Keratinocyte (primary cell): ENCODE measurements around the gene VIPR2. TPM values are rescaled to one million over a fixed set of nuclear protein-coding genes. Genes with fewer than 3 reads are reported as not detected.
"Not testable (repeated sequence)": the region's sequence is repeated elsewhere in the genome, so short reads cannot be mapped to it uniquely, and the experiment has no call there.

ENCODE experiments used
- DNase-seq: peaks from one replicate; pipeline ENCODE4 v3.0.0-alpha.2; 2011; ENCODE audit warnings: low read depth, missing footprints, low spot score
- FAIRE-seq: peaks from 2 replicates; lab custom pipeline; 2011; peaks lifted over from hg19 to GRCh38; lab: Jason Lieb, UNC
- H2AFZ ChIP-seq: 2 replicates; pipeline ENCODE4 v1.6.0; 2012; ENCODE audit warnings: low read length, control low read depth, inconsistent platforms; ENCODE audit not compliant: control insufficient read depth
- H3K27ac ChIP-seq: 2 replicates; pipeline ENCODE4 v1.5.1; 2011; ENCODE audit warnings: low read length; ENCODE audit not compliant: control insufficient read depth, insufficient read depth
- H3K27me3 ChIP-seq: 3 replicates; pipeline ENCODE4 v1.6.0; 2011; ENCODE audit warnings: low read length; ENCODE audit not compliant: control insufficient read depth, insufficient read depth; ENCODE audit errors: extremely low read depth
- H3K36me3 ChIP-seq, 2 experiments: 2 replicates in 1 of 2; 3 replicates in 1 of 2; pipeline ENCODE4 v1.5.1; 2011; ENCODE audit warnings: low read length in 2 of 2, mild to moderate bottlenecking in 1 of 2; ENCODE audit not compliant: control insufficient read depth in 2 of 2, insufficient read depth in 2 of 2; ENCODE audit errors: extremely low read depth in 1 of 2
- H3K4me1 ChIP-seq: 3 replicates; pipeline ENCODE4 v1.5.1; 2011; ENCODE audit warnings: low read length; ENCODE audit not compliant: control insufficient read depth, insufficient read depth; ENCODE audit errors: extremely low read depth
- H3K4me2 ChIP-seq: 3 replicates; pipeline ENCODE4 v1.6.0; 2011; ENCODE audit warnings: low read depth, low read length; ENCODE audit not compliant: control insufficient read depth, insufficient read depth; ENCODE audit errors: extremely low read depth
- H3K4me3 ChIP-seq, 3 experiments: fragments of 200-600 bp in 1 of 3; sonication (generic) in 1 of 3; 2 replicates in 2 of 3; 3 replicates in 1 of 3; pipeline ENCODE4 v1.5.1; 2011 to 2016; ENCODE audit warnings: low read length in 3 of 3, mild to moderate bottlenecking in 3 of 3, control low read depth in 2 of 3, inconsistent platforms in 1 of 3, low read depth in 1 of 3, mixed read lengths in 1 of 3, mixed run types in 1 of 3, moderate library complexity in 1 of 3; ENCODE audit not compliant: control insufficient read depth in 2 of 3, insufficient read depth in 2 of 3; ENCODE audit errors: extremely low read depth in 1 of 3
- H3K79me2 ChIP-seq: 2 replicates; pipeline ENCODE4 v1.6.0; 2012; ENCODE audit warnings: low read length; ENCODE audit not compliant: control insufficient read depth, insufficient read depth
- H3K9ac ChIP-seq: 3 replicates; pipeline ENCODE4 v1.6.0; 2011; ENCODE audit warnings: low read length; ENCODE audit not compliant: control insufficient read depth, insufficient read depth; ENCODE audit errors: extremely low read depth
- H3K9me1 ChIP-seq: 3 replicates; pipeline ENCODE4 v1.6.0; 2011; ENCODE audit warnings: low read length; ENCODE audit not compliant: control insufficient read depth, insufficient read depth; ENCODE audit errors: extremely low read depth
- H3K9me3 ChIP-seq: 2 replicates; pipeline ENCODE4 v1.5.1; 2012; ENCODE audit warnings: low read depth, low read length; ENCODE audit not compliant: control insufficient read depth
- H4K20me1 ChIP-seq: 3 replicates; pipeline ENCODE4 v1.6.0; 2011; ENCODE audit warnings: low read length; ENCODE audit not compliant: control insufficient read depth, insufficient read depth; ENCODE audit errors: extremely low read depth
- CTCF ChIP-seq, 3 experiments: IDR thresholded peaks in 1 of 3; conservative IDR thresholded peaks in 1 of 3; optimal IDR thresholded peaks in 1 of 3; 2 replicates in 2 of 3; 3 replicates in 1 of 3; pipeline versions ENCODE3 to v1.5.1; 2011; ENCODE audit warnings: low read length in 3 of 3, mild to moderate bottlenecking in 3 of 3, moderate library complexity in 2 of 3, control low read depth in 1 of 3, inconsistent platforms in 1 of 3; ENCODE audit not compliant: insufficient read depth in 2 of 3; ENCODE audit errors: extremely low read depth in 1 of 3
- EZH2 ChIP-seq: IDR thresholded peaks from one replicate; pipeline ENCODE4 v1.6.1; 2012; ENCODE audit warnings: inconsistent platforms, mild to moderate bottlenecking, low read length, moderate library complexity
- dilution Hi-C: fragments of 300-500 bp; cut with MboI; formaldehyde crosslinking; loops from one replicate; pipeline ENCODE4 v1.7.0; 2020; ENCODE audit warnings: low sequenced_read_pairs; ENCODE audit not compliant: extremely low pct_ligation_motif_present
- polyA plus RNA-seq, 5 experiments: library from polyadenylated mRNA; depleted of rRNA in 3 of 5; stranded (reverse) in 3 of 5; stranded (forward) in 1 of 5; unstranded in 1 of 5; fragments of >200 nt; gene quantifications; 1 replicate in 1 of 5; 2 replicates in 3 of 5; 3 replicates in 1 of 5; pipeline versions ENCODE4 v1.2.1 to v1.2.3, GENCODE V29; 2011 to 2012; ENCODE audit warnings: missing spikeins in 2 of 5, low read depth in 1 of 5, low replicate concordance in 1 of 5

VIPR2 gene
- polyA plus RNA-seq, 1 donor (not counting 4 experiments of a cell fraction or from before 2014, with no cell fraction given) = not detected

- FAIRE-seq = no peak
- dilution Hi-C loops = no loop called here
- Histone ChIP-seq H3K4me2 (no peak overlapping the region), H3K9me3 (peaks cover 7% of the 10 kb centered on the region), H4K20me1 (no peaks in the 10 kb centered on the region), H2AFZ (no peak overlapping the region), H3K79me2 (no peaks in the 10 kb centered on the region), H3K27me3 (peaks cover 10% of the 10 kb centered on the region), H3K36me3 (no peaks in the 10 kb centered on the region), H3K4me1 (no peaks in the 10 kb centered on the region), H3K9me1 (no peaks in the 10 kb centered on the region), H3K27ac (no peak overlapping the region), H3K9ac (no peak overlapping the region), H3K4me3 (no peak overlapping the region)
- TF ChIP-seq CTCF (optimal IDR thresholded peaks at IDR 0.05 in 1 of 3, IDR thresholded peaks at IDR 0.05 in 1 of 3, conservative IDR thresholded peaks at IDR 0.05 in 1 of 3; ENCODE audit: extremely low read depth in 1 of 3, insufficient read depth in 2 of 3, low read length in 3 of 3) (no peak), EZH2 (no peak)
- no peak for DNase-seq
Measured at GRCh38 chr7:158987691-158988090, 157.0 kb downstream of the VIPR2 start.

- dilution Hi-C loops = no loop called here
- Histone ChIP-seq H4K20me1 (no peaks in the 10 kb centered on the region), H3K9me3 (peaks cover 15% of the 10 kb centered on the region), H3K4me3 (no peak overlapping the region), H3K9me1 (no peaks in the 10 kb centered on the region), H3K4me2 (no peak overlapping the region), H3K27me3 (no peaks in the 10 kb centered on the region), H3K4me1 (no peaks in the 10 kb centered on the region), H3K9ac (no peak overlapping the region), H2AFZ (no peak overlapping the region), H3K79me2 (no peaks in the 10 kb centered on the region), H3K36me3 (no peaks in the 10 kb centered on the region), H3K27ac (no peak overlapping the region)
- DNase-seq (no peak), FAIRE-seq (no peak)
- TF ChIP-seq EZH2 (no peak), CTCF (optimal IDR thresholded peaks at IDR 0.05 in 1 of 3, IDR thresholded peaks at IDR 0.05 in 1 of 3, conservative IDR thresholded peaks at IDR 0.05 in 1 of 3; ENCODE audit: extremely low read depth in 1 of 3, insufficient read depth in 2 of 3, low read length in 3 of 3) (no peak)
Measured at GRCh38 chr7:158985583-158985982, 159.1 kb downstream of the VIPR2 start.

- FAIRE-seq, H3K4me2 ChIP-seq, H3K27ac ChIP-seq, dilution Hi-C loops, H4K20me1 ChIP-seq, DNase-seq, H3K4me3 ChIP-seq, H3K9me1 ChIP-seq, H3K9ac ChIP-seq, H2AFZ ChIP-seq, H3K27me3 ChIP-seq, H3K36me3 ChIP-seq, H3K79me2 ChIP-seq, H3K4me1 ChIP-seq: not testable (repeated sequence)
- H3K9me3 ChIP-seq = peaks cover 18% of the 10 kb centered on the region
Measured at GRCh38 chr7:158984007-158984406, 160.7 kb downstream of the VIPR2 start.

- H3K27ac ChIP-seq, H3K36me3 ChIP-seq, H3K79me2 ChIP-seq, H3K4me3 ChIP-seq, FAIRE-seq, H3K9me1 ChIP-seq, H3K9ac ChIP-seq, H2AFZ ChIP-seq, DNase-seq, H3K4me1 ChIP-seq, dilution Hi-C loops, H3K27me3 ChIP-seq, H4K20me1 ChIP-seq, H3K4me2 ChIP-seq: not testable (repeated sequence)
- peaks cover 16% of the 10 kb centered on the region for H3K9me3 ChIP-seq
Measured at GRCh38 chr7:158982080-158982479, 162.6 kb downstream of the VIPR2 start.
